HG03520 (cell line): Measurements from ENCODE around the gene GPR135.

Experiments
- ATAC-seq: cut with Tn5 transposase; IDR thresholded peaks from one replicate; pipeline ENCODE4 v1.9.1; 2021; ENCODE audit warnings: mild to moderate bottlenecking, moderate library complexity; ENCODE audit not compliant: unreplicated experiment

Gene GPR135

GRCh38 chr14:59424341-59425071 lies 40.7 kb downstream of the GPR135 start:
- ATAC-seq: no peak

DNA sequence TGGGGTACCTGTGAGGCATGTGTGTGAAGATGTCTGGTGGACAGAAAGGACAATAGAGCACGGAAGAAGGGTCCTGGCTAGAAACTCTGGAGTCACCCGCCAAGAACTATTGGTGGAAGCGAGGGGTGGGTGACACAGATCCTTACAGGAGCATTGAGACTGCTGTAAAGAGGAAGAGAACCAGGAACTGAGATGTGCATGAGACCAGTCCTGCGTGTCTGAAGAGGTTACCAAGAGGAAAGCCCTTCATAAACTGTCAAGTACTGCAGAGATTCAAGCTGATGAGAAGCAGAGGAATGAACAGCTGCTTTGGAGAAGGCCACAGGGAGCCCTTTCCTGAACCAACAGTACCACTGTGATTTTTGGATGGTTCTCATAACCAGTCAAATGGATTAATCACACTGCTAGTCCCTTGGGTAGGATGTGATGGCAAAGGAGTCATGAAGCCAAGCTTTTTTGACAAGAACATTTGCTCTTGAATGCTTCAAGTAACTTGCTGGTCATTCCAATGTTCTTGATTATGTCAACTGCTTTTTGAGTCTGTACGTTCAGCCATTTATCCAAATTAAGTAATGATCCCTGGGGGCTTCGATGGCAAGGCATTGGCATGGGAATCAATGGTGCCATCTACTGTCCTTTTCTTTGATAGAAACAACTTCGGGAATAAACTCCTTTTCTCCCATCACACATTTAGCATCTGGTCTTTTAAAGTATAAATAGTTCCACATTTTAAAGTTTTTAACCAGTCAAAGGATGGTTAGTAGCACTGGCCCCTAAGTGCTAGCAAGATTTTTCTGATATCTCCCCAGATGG lies 42.9 kb downstream of the GPR135 start:
- ATAC-seq: no peak

DNA sequence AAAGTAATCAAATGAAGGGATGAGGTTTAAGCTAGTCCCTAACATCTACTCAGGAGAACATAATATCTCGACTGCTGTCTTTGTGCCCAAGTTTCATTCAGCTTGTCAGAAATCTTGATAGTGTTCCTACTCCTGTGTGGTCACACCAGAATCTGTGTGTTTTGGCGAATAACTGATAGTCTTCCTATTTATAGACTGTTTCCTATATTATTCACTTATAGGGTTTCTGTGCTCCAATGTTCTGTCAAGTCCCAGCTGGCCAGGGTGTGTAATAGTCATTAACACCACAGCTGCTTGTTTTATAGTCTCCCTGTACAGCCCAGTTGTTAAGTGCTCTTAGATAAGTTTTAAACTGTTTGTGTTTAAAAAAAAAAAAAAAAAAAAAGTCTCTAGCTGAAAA lies 45.9 kb downstream of the GPR135 start:
- ATAC-seq: no peak

DNA sequence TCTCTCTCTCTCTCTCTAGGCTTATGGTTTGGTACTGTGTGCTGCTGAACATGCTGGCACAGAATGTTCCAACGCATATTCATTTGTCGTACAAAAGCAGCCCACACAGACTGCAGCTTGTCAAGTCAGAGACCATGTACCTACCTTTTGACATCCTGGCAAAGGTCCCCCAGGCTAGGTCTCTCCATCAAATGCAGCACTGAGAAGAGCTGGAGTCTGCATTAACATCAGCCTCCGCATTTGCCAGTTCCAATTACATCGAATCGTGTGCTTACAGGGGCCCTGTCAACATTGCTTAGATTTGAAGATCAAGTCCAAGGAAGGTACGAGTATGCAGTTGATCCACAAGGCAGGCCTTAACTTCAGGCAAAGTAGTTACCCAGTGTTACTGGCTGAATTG lies 47.9 kb downstream of the GPR135 start:
- ATAC-seq: no peak

DNA sequence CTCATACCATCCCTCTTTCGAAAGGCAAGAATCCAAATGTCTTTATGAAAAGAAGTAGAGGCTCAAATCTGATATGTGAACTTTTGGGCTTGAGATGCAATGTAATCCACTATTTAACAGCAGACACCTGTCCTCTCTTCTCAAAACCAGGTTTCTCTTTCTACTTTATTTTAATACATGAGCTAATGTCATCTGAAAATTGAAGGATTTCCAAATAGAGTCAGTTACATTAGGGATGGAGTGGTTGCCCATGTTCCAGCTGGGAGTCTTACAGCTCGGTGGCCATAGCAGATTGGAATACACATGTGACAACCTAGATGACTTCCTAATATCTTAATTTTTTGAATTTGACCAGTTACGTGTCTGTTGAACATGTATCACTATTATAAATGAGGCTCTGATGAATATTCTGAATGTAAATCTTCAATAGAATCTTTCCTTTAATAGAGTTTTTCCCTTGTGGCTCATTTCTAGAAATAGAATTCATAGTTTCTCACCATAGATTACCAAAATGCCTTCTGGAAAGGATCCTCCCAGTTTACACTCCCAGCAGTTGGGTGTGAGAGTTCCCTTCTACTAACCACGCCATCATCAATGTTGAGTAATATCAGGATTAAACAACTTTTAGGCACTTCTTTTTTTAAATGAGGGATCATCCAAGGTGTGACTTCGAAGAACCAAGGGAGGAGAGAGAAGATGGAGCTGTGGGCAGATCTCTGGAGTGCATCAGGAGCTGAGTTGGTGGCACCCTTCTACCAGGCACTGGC lies 49.2 kb downstream of the GPR135 start:
- no peak for ATAC-seq
